K562 (cell line): ENCODE data around the gene SH3BGRL2. TPM values are rescaled to one million over a fixed set of nuclear protein-coding genes. Genes with fewer than 3 reads are reported as not detected.

Experiments used
- ATAC-seq: fragments of 200-7000 bp; cut with Tn5 transposase; 3 replicates; pipeline ENCODE4 v1.9.1; 2020; ENCODE audit warnings: moderate library complexity
- BruUV-seq: library from RNA; stranded (reverse); fragments of 400-500 nt; replicated peaks from 2 replicates; lab custom pipeline; 2021; lab: Mats Ljungman, UMichigan
- CTCF ChIA-PET: fragments of 300-600 bp; formaldehyde crosslinking; extraction: SDS; loops from one replicate; lab custom pipeline; 2021; ENCODE audit warnings: low intra/inter-chr PET ratio; lab: Yijun Ruan, JAX
- POLR2A ChIA-PET: fragments of 300-600, 350-650 bp; sonication (Branson Sonifier 250); formaldehyde crosslinking; extraction: SDS; loops from one replicate; lab custom pipeline; 2021; ENCODE audit warnings: antibody characterized with exemption, inconsistent platforms; lab: Yijun Ruan, JAX
- DNase-seq, 4 experiments: peaks; one replicate each; pipeline versions ENCODE4 v3.0.0 to v3.0.0-alpha.2; 2011 to 2018; ENCODE audit warnings: low spot score in 3 of 4, mixed read lengths in 3 of 4; ENCODE audit errors: extremely low read depth in 1 of 4
- FAIRE-seq: peaks from 2 replicates; lab custom pipeline; 2011; peaks lifted over from hg19 to GRCh38; lab: Jason Lieb, UNC
- H2AFZ ChIP-seq: 2 replicates; pipeline ENCODE4 v1.6.0; 2011; ENCODE audit warnings: low read depth, low read length, control low read depth, inconsistent platforms
- H3K27ac ChIP-seq: fragments of 200-600 bp; 3 replicates; pipeline ENCODE4 v1.8.0; 2011; ENCODE audit warnings: low read depth, mild to moderate bottlenecking, control low read depth, inconsistent platforms, low read length, moderate library complexity, mixed read lengths; ENCODE audit errors: extremely low read depth
- H3K27me3 ChIP-seq, 2 experiments: fragments of 300-600 bp in 1 of 2; 2 replicates in 1 of 2; 3 replicates in 1 of 2; pipeline versions ENCODE4 v1.6.0 to v1.8.0; 2011; ENCODE audit warnings: inconsistent platforms in 2 of 2, low read length in 2 of 2, mild to moderate bottlenecking in 1 of 2, mixed read lengths in 1 of 2, moderate library complexity in 1 of 2; ENCODE audit not compliant: control insufficient read depth in 2 of 2, insufficient read depth in 2 of 2
- H3K36me3 ChIP-seq: fragments of 300-600 bp; 3 replicates; pipeline ENCODE4 v1.8.0; 2011; ENCODE audit warnings: mild to moderate bottlenecking, low read length, inconsistent platforms; ENCODE audit not compliant: control insufficient read depth, insufficient read depth
- H3K4me1 ChIP-seq, 2 experiments: fragments of 200-600 bp in 1 of 2; replicated peaks in 1 of 2; 2 replicates in 1 of 2; 3 replicates in 1 of 2; pipeline versions ENCODE4 v1.5.1 to v1.8.0; 2011; ENCODE audit warnings: inconsistent platforms in 2 of 2, low read length in 2 of 2, mild to moderate bottlenecking in 1 of 2, mixed read lengths in 1 of 2, moderate library complexity in 1 of 2; ENCODE audit not compliant: control insufficient read depth in 2 of 2, insufficient read depth in 2 of 2
- H3K4me2 ChIP-seq: 2 replicates; pipeline ENCODE4 v1.6.1; 2011; ENCODE audit warnings: low read length, control low read depth, inconsistent platforms, mixed read lengths; ENCODE audit not compliant: insufficient read depth
- H3K4me3 ChIP-seq: fragments of 200-600 bp; sonication (generic), shearing (Covaris generic); 2 replicates; pipeline ENCODE4 v1.5.1; 2016; ENCODE audit warnings: control low read depth, inconsistent platforms
- H3K79me2 ChIP-seq: fragments of 200-600 bp; 3 replicates; pipeline ENCODE4 v1.8.0; 2011; ENCODE audit warnings: low read length, inconsistent platforms; ENCODE audit not compliant: control insufficient read depth, insufficient read depth
- H3K9ac ChIP-seq, 2 experiments: 2 replicates each; pipeline versions ENCODE4 v1.6.0 to v1.6.1; 2011; ENCODE audit warnings: low read depth in 2 of 2, low read length in 2 of 2, control low read depth in 1 of 2, inconsistent platforms in 1 of 2, mild to moderate bottlenecking in 1 of 2, mixed read lengths in 1 of 2; ENCODE audit not compliant: insufficient read depth in 1 of 2
- H3K9me1 ChIP-seq: one replicate; pipeline ENCODE4 v1.6.0; 2011; ENCODE audit warnings: inconsistent platforms, mild to moderate bottlenecking, low read length, moderate library complexity; ENCODE audit not compliant: control insufficient read depth, insufficient read depth
- H3K9me3 ChIP-seq: replicated peaks from 2 replicates; pipeline ENCODE4 v1.5.1; 2011; ENCODE audit warnings: low read depth, low read length, inconsistent platforms; ENCODE audit not compliant: control insufficient read depth, insufficient read depth
- H4K20me1 ChIP-seq: replicated peaks from 2 replicates; pipeline ENCODE4 v1.6.1; 2011; ENCODE audit warnings: low read length, inconsistent platforms, mixed read lengths; ENCODE audit not compliant: control insufficient read depth, insufficient read depth
- JUN ChIP-seq, 2 experiments: sonication (generic) in 1 of 2; formaldehyde crosslinking in 1 of 2; IDR thresholded peaks; 2 replicates each; pipeline versions ENCODE4 v1.6.1 to v1.8.0; 2012 to 2022; ENCODE audit warnings: borderline replicate concordance in 2 of 2, mild to moderate bottlenecking in 2 of 2, improper control_type of control experiment in 1 of 2, low read depth in 1 of 2, low read length in 1 of 2, missing genetic modification reagents in 1 of 2
- NR2C1 ChIP-seq, 2 experiments: fragments of 450-650 bp; IDR thresholded peaks; 2 replicates each; pipeline ENCODE4 v1.6.1; 2017; ENCODE audit warnings: mild to moderate bottlenecking in 2 of 2, antibody characterized with exemption in 1 of 2, inconsistent platforms in 1 of 2, missing compliant biosample characterization in 1 of 2, missing genetic modification characterization in 1 of 2
- SETDB1 ChIP-seq: IDR thresholded peaks from one replicate; pipeline ENCODE4 v1.6.1; 2012; ENCODE audit warnings: low read length, control low read depth, inconsistent platforms
- TAF1 ChIP-seq: IDR thresholded peaks from 2 replicates; pipeline ENCODE4 v1.6.1; 2011; ENCODE audit warnings: mild to moderate bottlenecking, low read length, moderate library complexity; ENCODE audit not compliant: insufficient read depth, control insufficient read depth, severe bottlenecking; ENCODE audit errors: extremely low read depth
- WGBS: fragments of 100-300 bp; shearing (Covaris generic); methylation state at CpG from one replicate; pipeline ENCODE4 v1.1.6; 2016; ENCODE audit warnings: low coverage, mixed read lengths; ENCODE audit not compliant: insufficient coverage; ENCODE audit errors: missing lambda C conversion rate; 5-methylcytosine and 5-hydroxymethylcytosine counted together
- in situ Hi-C: fragments of 300-500 bp; cut with MboI; formaldehyde crosslinking; loops from 4 replicates; pipeline ENCODE4 v1.15.0; 2018; ENCODE audit warnings: inconsistent platforms, mixed read lengths
- intact Hi-C: fragments of 100-400 bp; cut with micrococcal nuclease; formaldehyde crosslinking; loops from 2 replicates; pipeline ENCODE4 v1.14.2; 2022
- polyA plus RNA-seq, 8 experiments: library from polyadenylated mRNA; depleted of rRNA in 4 of 8; stranded (reverse) in 5 of 8; unstranded in 3 of 8; fragments of >200 nt; fragmentation: Nextera tagmentation in 2 of 8; fragmentation: Illumina TruSeq in 1 of 8; extraction: Ambion mirVana in 2 of 8; extraction: Trizol in 1 of 8; gene quantifications; 2 replicates each; pipeline versions ENCODE4 v1.2.1 to v1.2.3, GENCODE V29; 2011 to 2014; ENCODE audit warnings: inconsistent platforms in 1 of 8, missing spikeins in 1 of 8
- total RNA-seq, 7 experiments: library from RNA; depleted of rRNA in 6 of 7; stranded (reverse); fragments of >200 nt in 6 of 7; fragmentation: Illumina TruSeq in 2 of 7; extraction: Trizol in 2 of 7; gene quantifications; 2 replicates each; pipeline versions ENCODE4 v1.2.1 to v1.2.3, GENCODE V29; 2011 to 2021; ENCODE audit warnings: low replicate concordance in 1 of 7
- TF ChIP-seq, protein P1 (sequence below): fragments of 450-650 bp; conservative IDR thresholded peaks from 2 replicates; pipeline ENCODE4 v1.6.1; 2016; ENCODE audit warnings: missing genetic modification characterization, low read depth, mild to moderate bottlenecking, control low read depth, missing compliant biosample characterization

The SH3BGRL2 gene
- total and polyA plus RNA-seq, 9 of the 15 experiments (the other 6 are each of a cell fraction or from before 2014, with no cell fraction given) = 4.4 to 12.1 (median 7.3) TPM

DNA sequence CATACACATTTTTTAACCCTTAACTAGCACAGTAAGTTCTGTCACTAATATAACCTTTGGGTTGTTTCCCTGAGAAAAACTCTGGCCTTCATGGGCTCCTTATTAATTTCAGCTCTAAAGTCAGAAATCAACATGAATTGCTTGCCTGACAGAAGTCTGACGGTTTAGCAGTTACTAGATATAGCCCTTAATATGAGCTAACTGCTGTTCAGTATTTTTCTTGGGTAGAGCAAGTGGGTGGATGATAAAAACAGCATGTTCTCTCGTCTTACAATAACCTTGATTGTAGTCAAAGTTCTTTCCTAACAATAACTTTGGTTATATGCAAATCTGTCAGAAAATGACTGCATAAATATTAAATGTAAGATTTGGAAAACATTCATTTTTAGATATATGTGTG, 81.0 kb downstream of the SH3BGRL2 start:
- H4K20me1 ChIP-seq = no peaks in the 10 kb centered on the region
- FAIRE-seq (no peak), DNase-seq (no peak), ATAC-seq (no peak)
- in situ Hi-C loops (no loop called here), intact Hi-C loops (loop anchor here (2.0 kb wide), 1 partner anchor 245 kb away; no protein-coding TSS in a partner anchor)
- no TSS peak for BruUV-seq
- 0 out of 5 replicates have a peak, but pooled peaks cover 0 to 8% of the 10 kb centered on the region in 2 experiments for H3K27me3 ChIP-seq
- ChIA-PET CTCF (no interaction called here), POLR2A (no interaction called here)
- no peaks in the 10 kb centered on the region for H3K79me2 ChIP-seq
- no peak overlapping the region for H3K4me3 ChIP-seq
- no peak overlapping the region for H2AFZ ChIP-seq
- no peaks in the 10 kb centered on the region for H3K9me3 ChIP-seq
- no peak for TF ChIP-seq SETDB1
- no peak for TF ChIP-seq JUN (IDR thresholded peaks at IDR 0.05; ENCODE audit: borderline replicate concordance, low read depth, low read length)
- no peak for TF ChIP-seq JUN (CRISPR knock-in tag; IDR thresholded peaks at IDR 0.05; ENCODE audit: borderline replicate concordance)
- TF ChIP-seq TAF1 = no peak
- TF ChIP-seq NR2C1 (IDR thresholded peaks at IDR 0.05) = no peak
- TF ChIP-seq NR2C1 (tag; IDR thresholded peaks at IDR 0.05) = no peak
- TF ChIP-seq, protein P1, sequence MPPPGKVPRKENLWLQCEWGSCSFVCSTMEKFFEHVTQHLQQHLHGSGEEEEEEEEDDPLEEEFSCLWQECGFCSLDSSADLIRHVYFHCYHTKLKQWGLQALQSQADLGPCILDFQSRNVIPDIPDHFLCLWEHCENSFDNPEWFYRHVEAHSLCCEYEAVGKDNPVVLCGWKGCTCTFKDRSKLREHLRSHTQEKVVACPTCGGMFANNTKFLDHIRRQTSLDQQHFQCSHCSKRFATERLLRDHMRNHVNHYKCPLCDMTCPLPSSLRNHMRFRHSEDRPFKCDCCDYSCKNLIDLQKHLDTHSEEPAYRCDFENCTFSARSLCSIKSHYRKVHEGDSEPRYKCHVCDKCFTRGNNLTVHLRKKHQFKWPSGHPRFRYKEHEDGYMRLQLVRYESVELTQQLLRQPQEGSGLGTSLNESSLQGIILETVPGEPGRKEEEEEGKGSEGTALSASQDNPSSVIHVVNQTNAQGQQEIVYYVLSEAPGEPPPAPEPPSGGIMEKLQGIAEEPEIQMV = no peak
- 3% methylated on average over 2 of the region's 2 CpGs for WGBS
- H3K9ac ChIP-seq = no peak overlapping the region
- H3K4me2 ChIP-seq = no peak overlapping the region
- no peaks in the 10 kb centered on the region for H3K36me3 ChIP-seq
- H3K9me1 ChIP-seq = no peaks in the 10 kb centered on the region
- no peak overlapping the region for H3K27ac ChIP-seq
- H3K4me1 ChIP-seq = no peaks in the 10 kb centered on the region
